K562 (cell line): ENCODE measurements around the gene HJV. TPM values are rescaled to one million over a fixed set of nuclear protein-coding genes. Genes with fewer than 3 reads are reported as not detected.
A peak's percentile ranks its signal among the peaks of the same experiment; 100 is the strongest.

Source experiments
- ARNT ChIP-seq, 2 experiments: fragments of 450-650 bp; IDR thresholded peaks; 2 replicates each; pipeline ENCODE4 v1.6.1; 2016; ENCODE audit warnings: mild to moderate bottlenecking in 1 of 2
- ASH1L ChIP-seq: fragments of 450-650 bp; IDR thresholded peaks from 2 replicates; pipeline ENCODE4 v1.6.1; 2018; ENCODE audit warnings: borderline replicate concordance, mild to moderate bottlenecking, low read depth; ENCODE audit not compliant: partially characterized antibody
- CHD1 ChIP-seq: fragments of 200-600 bp; sonication (generic); IDR thresholded peaks from one replicate; pipeline ENCODE4 v1.6.1; 2012; ENCODE audit warnings: mild to moderate bottlenecking, moderate library complexity, low read length, inconsistent platforms
- CREBBP ChIP-seq: IDR thresholded peaks from one replicate; pipeline ENCODE4 v1.6.1; 2012; ENCODE audit warnings: low read depth, mild to moderate bottlenecking, control low read depth, inconsistent platforms, low read length
- FOXA1 ChIP-seq: fragments of 450-650 bp; IDR thresholded peaks from 2 replicates; pipeline ENCODE4 v1.6.1; 2016; ENCODE audit warnings: mild to moderate bottlenecking, borderline replicate concordance
- GTF2E2 ChIP-seq: fragments of 200-800 bp; sonication (Bioruptor generic); IDR thresholded peaks from 2 replicates; pipeline ENCODE4 v1.6.1; 2016; ENCODE audit warnings: missing genetic modification characterization, missing compliant biosample characterization
- HDAC6 ChIP-seq: IDR thresholded peaks from 2 replicates; pipeline ENCODE4 v1.6.1; 2012; ENCODE audit warnings: low read depth, mild to moderate bottlenecking, control low read depth, inconsistent platforms, low read length, moderate library complexity
- KAT2B ChIP-seq: IDR thresholded peaks from one replicate; pipeline ENCODE4 v1.6.1; 2012; ENCODE audit warnings: low read depth, mild to moderate bottlenecking, control low read depth, inconsistent platforms, low read length, moderate library complexity
- LEF1 ChIP-seq: fragments of 450-650 bp; IDR thresholded peaks from 2 replicates; pipeline ENCODE4 v1.6.1; 2016; ENCODE audit warnings: mild to moderate bottlenecking
- NR3C1 ChIP-seq: sonication (generic); formaldehyde crosslinking; IDR thresholded peaks from 2 replicates; pipeline ENCODE4 v1.8.1; 2022; ENCODE audit warnings: missing genetic modification reagents
- POLR2A ChIP-seq: fragments of 450-650 bp; conservative IDR thresholded peaks from 2 replicates; pipeline ENCODE4 v1.6.1; 2016
- PTBP1 ChIP-seq: fragments of 200-400 bp; formaldehyde crosslinking; IDR thresholded peaks from 2 replicates; pipeline ENCODE4 v1.6.1; 2017; ENCODE audit warnings: low read depth, low read length
- SMAD1 ChIP-seq: fragments of 150-350 bp; IDR thresholded peaks from 2 replicates; pipeline ENCODE4 v1.6.1; 2014; ENCODE audit warnings: low read length, low read depth; ENCODE audit not compliant: partially characterized antibody
- SMARCC2 ChIP-seq: fragments of 450-650 bp; IDR thresholded peaks from 2 replicates; pipeline ENCODE4 v1.6.1; 2017; ENCODE audit warnings: antibody characterized with exemption, moderate library complexity, mild to moderate bottlenecking, low read depth
- SP1 ChIP-seq: sonication (generic); formaldehyde crosslinking; IDR thresholded peaks from 2 replicates; pipeline ENCODE4 v1.8.1; 2022; ENCODE audit warnings: mild to moderate bottlenecking, missing genetic modification reagents
- ZNF165 ChIP-seq: fragments of 250-450 bp; sonication (Bioruptor Pico); IDR thresholded peaks from 2 replicates; pipeline ENCODE4 v1.4.0; 2020; ENCODE audit warnings: borderline replicate concordance
- polyA plus RNA-seq, 8 experiments: library from polyadenylated mRNA; depleted of rRNA in 4 of 8; stranded (reverse) in 5 of 8; unstranded in 3 of 8; fragments of >200 nt; fragmentation: Nextera tagmentation in 2 of 8; fragmentation: Illumina TruSeq in 1 of 8; extraction: Ambion mirVana in 2 of 8; extraction: Trizol in 1 of 8; gene quantifications; 2 replicates each; pipeline versions ENCODE4 v1.2.1 to v1.2.3, GENCODE V29; 2011 to 2014; ENCODE audit warnings: inconsistent platforms in 1 of 8, missing spikeins in 1 of 8
- total RNA-seq, 7 experiments: library from RNA; depleted of rRNA in 6 of 7; stranded (reverse); fragments of >200 nt in 6 of 7; fragmentation: Illumina TruSeq in 2 of 7; extraction: Trizol in 2 of 7; gene quantifications; 2 replicates each; pipeline versions ENCODE4 v1.2.1 to v1.2.3, GENCODE V29; 2011 to 2021; ENCODE audit warnings: low replicate concordance in 1 of 7
- TF ChIP-seq, protein P1 (sequence below): fragments of 450-650 bp; IDR thresholded peaks from 2 replicates; pipeline ENCODE4 v1.6.1; 2016; ENCODE audit warnings: antibody characterized with exemption
- TF ChIP-seq, protein P2 (sequence below): fragments of 250-450 bp; sonication (Bioruptor Pico); IDR thresholded peaks from 2 replicates; pipeline ENCODE4 v1.9.0; 2021; ENCODE audit warnings: mild to moderate bottlenecking, inconsistent platforms
- TF ChIP-seq, protein P3 (sequence below): fragments of 250-450 bp; sonication (Bioruptor Pico); IDR thresholded peaks from 2 replicates; pipeline ENCODE4 v1.4.0; 2020

The HJV gene
- total and polyA plus RNA-seq, 9 of the 15 experiments (the other 6 are each of a cell fraction or from before 2014, with no cell fraction given), result 1.0 to 6.6 (median 2.4) TPM

DNA sequence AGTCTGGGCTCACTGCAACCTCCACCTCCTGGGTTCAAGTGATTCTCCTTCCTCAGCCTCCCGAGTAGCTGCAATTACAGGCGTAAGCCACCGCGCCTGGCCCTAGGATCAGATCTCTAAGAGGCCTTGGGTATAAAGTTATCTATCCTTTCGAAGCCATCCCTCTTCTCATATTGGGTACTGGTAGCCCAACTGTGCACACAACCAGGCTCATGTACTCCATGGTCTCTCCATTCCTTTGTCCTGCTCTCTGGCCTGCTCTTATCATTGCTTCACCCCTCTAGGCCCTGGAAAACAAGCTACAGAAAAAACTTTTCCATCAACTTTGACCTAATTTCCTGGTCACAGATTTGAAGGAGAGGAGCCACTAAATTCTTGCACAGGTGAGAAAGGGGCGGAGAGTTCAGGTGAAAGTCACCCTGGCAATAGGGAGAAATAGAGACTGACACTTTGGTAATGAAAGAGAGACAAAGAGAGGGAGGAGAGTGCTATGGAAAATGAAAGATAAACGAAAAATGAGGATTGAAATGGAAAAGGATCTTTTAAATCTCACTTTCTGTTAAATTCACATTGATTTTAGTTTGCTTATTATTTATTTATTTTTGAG lies 31.2 kb downstream of the HJV start (continued):
- TF ChIP-seq ZNF165, result no peak
- TF ChIP-seq PTBP1, result no peak
- TF ChIP-seq, protein P1, sequence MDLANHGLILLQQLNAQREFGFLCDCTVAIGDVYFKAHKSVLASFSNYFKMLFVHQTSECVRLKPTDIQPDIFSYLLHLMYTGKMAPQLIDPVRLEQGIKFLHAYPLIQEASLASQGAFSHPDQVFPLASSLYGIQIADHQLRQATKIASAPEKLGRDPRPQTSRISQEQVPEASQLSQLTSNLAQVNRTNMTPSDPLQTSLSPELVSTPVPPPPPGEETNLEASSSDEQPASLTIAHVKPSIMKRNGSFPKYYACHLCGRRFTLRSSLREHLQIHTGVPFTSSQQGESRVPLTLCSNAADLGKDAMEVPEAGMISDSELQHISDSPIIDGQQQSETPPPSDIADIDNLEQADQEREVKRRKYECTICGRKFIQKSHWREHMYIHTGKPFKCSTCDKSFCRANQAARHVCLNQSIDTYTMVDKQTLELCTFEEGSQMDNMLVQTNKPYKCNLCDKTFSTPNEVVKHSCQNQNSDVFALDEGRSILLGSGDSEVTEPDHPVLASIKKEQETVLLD, result no peak
- peak; percentile 37 for TF ChIP-seq POLR2A
- TF ChIP-seq KAT2B, result no peak
- no peak for TF ChIP-seq NR3C1 (CRISPR knock-in tag)
- TF ChIP-seq GTF2E2 (tag), result no peak
- TF ChIP-seq FOXA1, result no peak
- TF ChIP-seq, protein P2, sequence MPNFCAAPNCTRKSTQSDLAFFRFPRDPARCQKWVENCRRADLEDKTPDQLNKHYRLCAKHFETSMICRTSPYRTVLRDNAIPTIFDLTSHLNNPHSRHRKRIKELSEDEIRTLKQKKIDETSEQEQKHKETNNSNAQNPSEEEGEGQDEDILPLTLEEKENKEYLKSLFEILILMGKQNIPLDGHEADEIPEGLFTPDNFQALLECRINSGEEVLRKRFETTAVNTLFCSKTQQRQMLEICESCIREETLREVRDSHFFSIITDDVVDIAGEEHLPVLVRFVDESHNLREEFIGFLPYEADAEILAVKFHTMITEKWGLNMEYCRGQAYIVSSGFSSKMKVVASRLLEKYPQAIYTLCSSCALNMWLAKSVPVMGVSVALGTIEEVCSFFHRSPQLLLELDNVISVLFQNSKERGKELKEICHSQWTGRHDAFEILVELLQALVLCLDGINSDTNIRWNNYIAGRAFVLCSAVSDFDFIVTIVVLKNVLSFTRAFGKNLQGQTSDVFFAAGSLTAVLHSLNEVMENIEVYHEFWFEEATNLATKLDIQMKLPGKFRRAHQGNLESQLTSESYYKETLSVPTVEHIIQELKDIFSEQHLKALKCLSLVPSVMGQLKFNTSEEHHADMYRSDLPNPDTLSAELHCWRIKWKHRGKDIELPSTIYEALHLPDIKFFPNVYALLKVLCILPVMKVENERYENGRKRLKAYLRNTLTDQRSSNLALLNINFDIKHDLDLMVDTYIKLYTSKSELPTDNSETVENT (CRISPR knock-in tag), result 0 out of 2 replicates have a peak, but pooled peaks have one; percentile 20
- TF ChIP-seq LEF1, result no peak
- TF ChIP-seq ARNT (IDR thresholded peaks at IDR 0.05), result no peak
- TF ChIP-seq HDAC6, result no peak
- TF ChIP-seq CREBBP, result no peak
- TF ChIP-seq SMARCC2, result no peak
- TF ChIP-seq ASH1L, result no peak
- TF ChIP-seq CHD1, result no peak
- TF ChIP-seq SP1 (CRISPR knock-in tag), result no peak
- TF ChIP-seq, protein P3, sequence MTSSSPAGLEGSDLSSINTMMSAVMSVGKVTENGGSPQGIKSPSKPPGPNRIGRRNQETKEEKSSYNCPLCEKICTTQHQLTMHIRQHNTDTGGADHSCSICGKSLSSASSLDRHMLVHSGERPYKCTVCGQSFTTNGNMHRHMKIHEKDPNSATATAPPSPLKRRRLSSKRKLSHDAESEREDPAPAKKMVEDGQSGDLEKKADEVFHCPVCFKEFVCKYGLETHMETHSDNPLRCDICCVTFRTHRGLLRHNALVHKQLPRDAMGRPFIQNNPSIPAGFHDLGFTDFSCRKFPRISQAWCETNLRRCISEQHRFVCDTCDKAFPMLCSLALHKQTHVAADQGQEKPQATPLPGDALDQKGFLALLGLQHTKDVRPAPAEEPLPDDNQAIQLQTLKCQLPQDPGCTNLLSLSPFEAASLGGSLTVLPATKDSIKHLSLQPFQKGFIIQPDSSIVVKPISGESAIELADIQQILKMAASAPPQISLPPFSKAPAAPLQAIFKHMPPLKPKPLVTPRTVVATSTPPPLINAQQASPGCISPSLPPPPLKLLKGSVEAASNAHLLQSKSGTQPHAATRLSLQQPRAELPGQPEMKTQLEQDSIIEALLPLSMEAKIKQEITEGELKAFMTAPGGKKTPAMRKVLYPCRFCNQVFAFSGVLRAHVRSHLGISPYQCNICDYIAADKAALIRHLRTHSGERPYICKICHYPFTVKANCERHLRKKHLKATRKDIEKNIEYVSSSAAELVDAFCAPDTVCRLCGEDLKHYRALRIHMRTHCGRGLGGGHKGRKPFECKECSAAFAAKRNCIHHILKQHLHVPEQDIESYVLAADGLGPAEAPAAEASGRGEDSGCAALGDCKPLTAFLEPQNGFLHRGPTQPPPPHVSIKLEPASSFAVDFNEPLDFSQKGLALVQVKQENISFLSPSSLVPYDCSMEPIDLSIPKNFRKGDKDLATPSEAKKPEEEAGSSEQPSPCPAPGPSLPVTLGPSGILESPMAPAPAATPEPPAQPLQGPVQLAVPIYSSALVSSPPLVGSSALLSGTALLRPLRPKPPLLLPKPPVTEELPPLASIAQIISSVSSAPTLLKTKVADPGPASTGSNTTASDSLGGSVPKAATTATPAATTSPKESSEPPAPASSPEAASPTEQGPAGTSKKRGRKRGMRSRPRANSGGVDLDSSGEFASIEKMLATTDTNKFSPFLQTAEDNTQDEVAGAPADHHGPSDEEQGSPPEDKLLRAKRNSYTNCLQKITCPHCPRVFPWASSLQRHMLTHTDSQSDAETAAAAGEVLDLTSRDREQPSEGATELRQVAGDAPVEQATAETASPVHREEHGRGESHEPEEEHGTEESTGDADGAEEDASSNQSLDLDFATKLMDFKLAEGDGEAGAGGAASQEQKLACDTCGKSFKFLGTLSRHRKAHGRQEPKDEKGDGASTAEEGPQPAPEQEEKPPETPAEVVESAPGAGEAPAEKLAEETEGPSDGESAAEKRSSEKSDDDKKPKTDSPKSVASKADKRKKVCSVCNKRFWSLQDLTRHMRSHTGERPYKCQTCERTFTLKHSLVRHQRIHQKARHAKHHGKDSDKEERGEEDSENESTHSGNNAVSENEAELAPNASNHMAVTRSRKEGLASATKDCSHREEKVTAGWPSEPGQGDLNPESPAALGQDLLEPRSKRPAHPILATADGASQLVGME (CRISPR knock-in tag), result no peak
- TF ChIP-seq SMAD1, result no peak
